ENCODE results near the gene EDA.
"Not testable (repeated sequence)": the region's sequence is repeated elsewhere in the genome, so short reads cannot be mapped to it uniquely, and the experiment has no call there.

The EDA gene

GRCh38 chrX:69948276-69948797 lies 332.4 kb downstream of the EDA start:
- FAIRE-seq (no peak), DNase-seq (ENCODE audit: low spot score) (no peak)

- DNase-seq (ENCODE audit: low spot score) (no peak), FAIRE-seq (no peak)
These were observed 335.8 kb downstream of the EDA start for GRCh38 chrX:69951753-69952152.

GRCh38 chrX:69959712-69960111 lies 343.8 kb downstream of the EDA start:
- FAIRE-seq (no peak), DNase-seq (ENCODE audit: low spot score) (no peak)

- FAIRE-seq = no peak
- no peak for DNase-seq (ENCODE audit: low spot score)
These were observed 345.6 kb downstream of the EDA start for GRCh38 chrX:69961365-69962072.

- FAIRE-seq (no peak), DNase-seq (ENCODE audit: low spot score) (no peak)
These were observed 353.0 kb downstream of the EDA start for GRCh38 chrX:69968950-69969349.

GRCh38 chrX:69969460-69969859 lies 353.5 kb downstream of the EDA start:
- FAIRE-seq (no peak), DNase-seq (ENCODE audit: low spot score) (no peak)

GRCh38 chrX:69987691-69988090 lies 371.8 kb downstream of the EDA start:
- DNase-seq (ENCODE audit: low spot score) (no peak), FAIRE-seq (no peak)

GRCh38 chrX:69988955-69989394 lies 373.1 kb downstream of the EDA start:
- no peak for FAIRE-seq
- no peak for DNase-seq (ENCODE audit: low spot score)

- FAIRE-seq (no peak), DNase-seq (ENCODE audit: low spot score) (no peak)
These were observed 375.8 kb downstream of the EDA start for GRCh38 chrX:69991685-69992084.

- DNase-seq (ENCODE audit: low spot score) (no peak), FAIRE-seq (no peak)
These were observed 377.6 kb downstream of the EDA start for GRCh38 chrX:69993494-69993893.

GRCh38 chrX:69995362-69996112 lies 379.6 kb downstream of the EDA start:
- FAIRE-seq = no peak

GRCh38 chrX:69996113-69996468 lies 380.2 kb downstream of the EDA start:
- FAIRE-seq (no peak), DNase-seq (ENCODE audit: low spot score) (no peak)

More at GRCh38 chrX:69995362-69996112, 379.6 kb downstream of the EDA start:
- DNase-seq (ENCODE audit: low spot score) = no peak

GRCh38 chrX:69998299-69998698 lies 382.4 kb downstream of the EDA start:
- FAIRE-seq = not testable (repeated sequence)

GRCh38 chrX:70001269-70001668 lies 385.4 kb downstream of the EDA start:
- FAIRE-seq (no peak), DNase-seq (ENCODE audit: low spot score) (no peak)

More at GRCh38 chrX:69998299-69998698, 382.4 kb downstream of the EDA start:
- DNase-seq (ENCODE audit: low spot score) = not testable (repeated sequence)

GRCh38 chrX:70001708-70002341 lies 385.9 kb downstream of the EDA start:
- FAIRE-seq (no peak), DNase-seq (ENCODE audit: low spot score) (no peak)

- no peak for FAIRE-seq
These were observed 392.0 kb downstream of the EDA start for GRCh38 chrX:70007946-70008345.

GRCh38 chrX:70009049-70009448 lies 393.1 kb downstream of the EDA start:
- FAIRE-seq (no peak), DNase-seq (ENCODE audit: low spot score) (no peak)

More at GRCh38 chrX:70007946-70008345, 392.0 kb downstream of the EDA start:
- DNase-seq (ENCODE audit: low spot score) = no peak

GRCh38 chrX:70009970-70010369 lies 394.1 kb downstream of the EDA start:
- FAIRE-seq (no peak), DNase-seq (ENCODE audit: low spot score) (no peak)

- no peak for FAIRE-seq
These were observed 396.8 kb downstream of the EDA start for GRCh38 chrX:70012756-70013155.

GRCh38 chrX:70013466-70014381 lies 397.8 kb downstream of the EDA start:
- FAIRE-seq (no peak), DNase-seq (ENCODE audit: low spot score) (no peak)

More at GRCh38 chrX:70012756-70013155, 396.8 kb downstream of the EDA start:
- no peak for DNase-seq (ENCODE audit: low spot score)

- FAIRE-seq = no peak
- DNase-seq (ENCODE audit: low spot score) = no peak
These were observed 400.6 kb downstream of the EDA start for GRCh38 chrX:70016513-70016912.

Data from RCC 7860 (cell line).